ENCODE results near the gene USP25.

- TF ChIP-seq ZNF143 (CRISPR knock-in tag; IDR thresholded peaks at IDR 0.05): no peak
- TF ChIP-seq SIN3A (IDR thresholded peaks at IDR 0.05; ENCODE audit: borderline replicate concordance in 2 of 2, control insufficient read depth in 1 of 2, low read depth in 2 of 2, low read length in 2 of 2): no peak
- TF ChIP-seq ZNF280B (CRISPR knock-in tag; IDR thresholded peaks at IDR 0.05): no peak
- no peak for TF ChIP-seq CHD2 (IDR thresholded peaks at IDR 0.05; ENCODE audit: low read depth, low read length)
- TF ChIP-seq SP1 (CRISPR knock-in tag; IDR thresholded peaks at IDR 0.05): no peak
- TF ChIP-seq ZBTB7A (IDR thresholded peaks at IDR 0.05; ENCODE audit: borderline replicate concordance, control insufficient read depth, low read depth, low read length): no peak
- TF ChIP-seq ZNF785 (CRISPR knock-in tag; IDR thresholded peaks at IDR 0.05): no peak
These were observed 145.5 kb downstream of the USP25 start for GRCh38 chr21:15875286-15875685.
